ENCODE data around the gene MAPK4. TPM values are rescaled to one million over a fixed set of nuclear protein-coding genes. Genes with fewer than 3 reads are reported as not detected.

MAPK4 gene
- total and polyA plus RNA-seq, 2 of the 4 experiments (the other 2 are of a cell fraction) = not detected

- no peak overlapping the region for H2BK15ac ChIP-seq (ENCODE audit: low read depth, low read length)
- no peaks in the 10 kb centered on the region for H3K79me1 ChIP-seq (ENCODE audit: low read depth in 1 of 2, low read length in 2 of 2)
- WGBS, 2 experiments (ENCODE audit: extremely low coverage in 2 of 2, insufficient read length in 1 of 2) = no CpG with 5 or more reads among the region's 9 CpGs
- no peak overlapping the region for H4K91ac ChIP-seq (ENCODE audit: insufficient read depth, low read depth, low read length)
- H3K23ac ChIP-seq (ENCODE audit: low read depth, low read length) = no peak overlapping the region
- no peak overlapping the region for H4K8ac ChIP-seq (ENCODE audit: low read depth in 2 of 2, low read length in 2 of 2)
- no peak overlapping the region for H3K56ac ChIP-seq (ENCODE audit: extremely low read depth, insufficient read depth, low read length)
- H3K9ac ChIP-seq (ENCODE audit: low read depth, low read length) = no peak overlapping the region
- H3K36me3 ChIP-seq (ENCODE audit: control insufficient read depth, insufficient read depth, low read length) = no peaks in the 10 kb centered on the region
- ATAC-seq (ENCODE audit: low read depth) (no peak), DNase-seq (no peak)
- no peak overlapping the region for H3K4ac ChIP-seq (ENCODE audit: low read depth, low read length)
- no peak overlapping the region for H3K4me3 ChIP-seq (ENCODE audit: insufficient read depth, low read depth, low read length)
- H3K18ac ChIP-seq (ENCODE audit: low read depth, low read length) = no peak overlapping the region
- ChIA-PET POLR2A (ENCODE audit: unreplicated experiment) (no interaction called here), CTCF (no interaction called here)
- TF ChIP-seq RFX5 (IDR thresholded peaks at IDR 0.05; ENCODE audit: low read depth, low read length) (no peak), SMC3 (IDR thresholded peaks at IDR 0.05; ENCODE audit: low read depth, low read length) (no peak), FOS (IDR thresholded peaks at IDR 0.05; ENCODE audit: low read depth, low read length) (no peak), ELK1 (IDR thresholded peaks at IDR 0.05; ENCODE audit: borderline replicate concordance, low read depth, low read length) (no peak), MXI1 (IDR thresholded peaks at IDR 0.05; ENCODE audit: borderline replicate concordance, low read depth, low read length) (no peak), CEBPB (IDR thresholded peaks at IDR 0.05; ENCODE audit: low read depth, low read length) (no peak)
- H3K27ac ChIP-seq (ENCODE audit: insufficient read depth, low read length) = no peak overlapping the region
- intact Hi-C loops (cut with micrococcal nuclease) = no loop called here
- H3K9me1 ChIP-seq (ENCODE audit: insufficient read depth, low read length) = no peaks in the 10 kb centered on the region
- H2BK5ac ChIP-seq (ENCODE audit: low read depth, low read length, poor library complexity, severe bottlenecking) = no peak overlapping the region
- H2AK5ac ChIP-seq (ENCODE audit: low read depth, low read length) = no peak overlapping the region
- H2BK120ac ChIP-seq (ENCODE audit: low read depth, low read length) = no peak overlapping the region
- no peak overlapping the region for H2AK9ac ChIP-seq (replicated peaks; ENCODE audit: low read depth, low read length, poor library complexity)
- H3K4me1 ChIP-seq (ENCODE audit: control insufficient read depth, insufficient read depth, low read length) = no peaks in the 10 kb centered on the region
- H3K9me3 ChIP-seq (ENCODE audit: control insufficient read depth, insufficient read depth, low read length) = no peaks in the 10 kb centered on the region
- no peak overlapping the region for H3K4me2 ChIP-seq (ENCODE audit: low read depth, low read length)
- H4K20me1 ChIP-seq (ENCODE audit: insufficient read depth, low read length) = no peaks in the 10 kb centered on the region
- H4K5ac ChIP-seq (ENCODE audit: low read depth, low read length) = no peak overlapping the region
- in situ Hi-C loops (cut with MboI; ENCODE audit: low sequenced_read_pairs) = no loop called here
- H3K27me3 ChIP-seq (ENCODE audit: control insufficient read depth, insufficient read depth, low read length) = no peaks in the 10 kb centered on the region
- H2BK20ac ChIP-seq (ENCODE audit: low read depth, low read length) = no peak overlapping the region
- no TSS peak for BruUV-seq (replicated peaks)
- H2AFZ ChIP-seq (replicated peaks; ENCODE audit: low read length, poor library complexity) = no peak overlapping the region
- dilution Hi-C loops (cut with HindIII; ENCODE audit: low sequenced_read_pairs, unreplicated experiment) = no loop called here
- H3K14ac ChIP-seq (replicated peaks; ENCODE audit: low read depth, low read length) = no peak overlapping the region
These were observed 140.6 kb downstream of the MAPK4 start for GRCh38 chr18:50700245-50701165.
